ENCODE measurements around the gene ADAM33.

Gene ADAM33

DNA sequence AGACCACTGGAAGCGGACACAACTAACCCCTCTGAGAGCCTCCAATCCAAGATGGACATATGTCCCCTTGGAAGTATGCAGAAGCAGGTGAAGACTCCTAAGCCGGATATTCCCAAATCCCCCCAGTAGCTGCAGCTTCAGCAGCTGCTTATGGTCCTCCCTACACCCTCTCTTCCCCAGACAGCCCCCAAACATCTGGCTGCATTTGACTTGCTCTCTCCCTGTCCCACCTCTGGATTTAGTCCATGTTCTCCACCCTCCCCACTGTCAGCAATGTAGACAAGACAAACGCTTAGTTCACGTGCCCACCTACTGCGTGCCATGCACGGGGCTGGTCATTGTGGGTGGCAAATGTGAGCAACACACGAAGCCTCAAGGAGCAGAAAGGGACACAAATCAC is 4.6 kb upstream of the ADAM33 start:
- DNase-seq, result no peak

DNA sequence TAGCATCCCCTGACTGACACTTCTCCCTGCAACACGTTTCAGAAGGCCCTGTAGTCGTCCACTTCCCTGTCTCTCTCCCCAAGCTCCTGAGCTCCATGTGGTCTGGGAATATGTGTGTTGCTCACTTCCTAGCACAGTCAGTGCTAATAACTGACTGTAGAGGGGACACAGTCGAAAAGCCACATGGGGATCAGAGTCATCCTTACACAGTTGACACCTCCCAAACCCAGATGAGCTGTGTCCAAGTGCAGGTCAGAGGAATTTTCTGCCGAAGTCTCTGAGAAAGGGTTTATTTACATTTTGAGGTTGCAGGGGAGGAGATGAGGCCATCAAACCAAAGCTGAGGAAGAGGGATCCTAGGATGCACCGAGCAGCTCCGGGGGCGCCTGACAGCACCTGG is 3.5 kb upstream of the ADAM33 start:
- no peak for DNase-seq

DNA sequence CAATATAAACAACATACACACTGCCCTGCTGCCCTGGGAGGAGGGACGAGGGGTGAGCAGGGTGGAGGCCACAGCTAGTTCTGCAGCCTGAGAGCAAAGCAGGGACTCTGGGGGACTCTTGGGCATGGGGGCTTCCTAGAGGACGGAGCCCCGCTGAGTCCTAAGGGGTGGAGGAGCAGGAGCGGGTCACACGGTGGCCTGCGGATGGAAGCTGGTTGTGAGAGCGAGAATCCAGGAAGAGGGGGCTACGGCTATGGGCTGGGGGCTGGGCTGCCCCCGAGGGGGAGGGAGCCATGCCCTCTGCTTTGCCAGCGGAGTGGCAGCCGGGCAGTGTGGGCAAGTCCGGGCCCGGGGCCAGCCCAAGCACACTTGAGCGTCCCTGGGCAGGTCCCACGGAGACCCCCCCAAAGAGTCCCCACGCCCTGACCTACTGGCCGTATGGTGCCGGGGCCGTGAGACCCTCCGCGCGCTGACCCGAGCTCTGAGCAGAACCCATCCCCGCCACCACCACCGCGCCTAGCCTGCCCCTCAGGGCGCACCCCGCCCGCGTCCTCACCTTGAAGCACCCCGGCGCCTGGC is 369 bp downstream of the ADAM33 start:
- no peak for DNase-seq

DNA sequence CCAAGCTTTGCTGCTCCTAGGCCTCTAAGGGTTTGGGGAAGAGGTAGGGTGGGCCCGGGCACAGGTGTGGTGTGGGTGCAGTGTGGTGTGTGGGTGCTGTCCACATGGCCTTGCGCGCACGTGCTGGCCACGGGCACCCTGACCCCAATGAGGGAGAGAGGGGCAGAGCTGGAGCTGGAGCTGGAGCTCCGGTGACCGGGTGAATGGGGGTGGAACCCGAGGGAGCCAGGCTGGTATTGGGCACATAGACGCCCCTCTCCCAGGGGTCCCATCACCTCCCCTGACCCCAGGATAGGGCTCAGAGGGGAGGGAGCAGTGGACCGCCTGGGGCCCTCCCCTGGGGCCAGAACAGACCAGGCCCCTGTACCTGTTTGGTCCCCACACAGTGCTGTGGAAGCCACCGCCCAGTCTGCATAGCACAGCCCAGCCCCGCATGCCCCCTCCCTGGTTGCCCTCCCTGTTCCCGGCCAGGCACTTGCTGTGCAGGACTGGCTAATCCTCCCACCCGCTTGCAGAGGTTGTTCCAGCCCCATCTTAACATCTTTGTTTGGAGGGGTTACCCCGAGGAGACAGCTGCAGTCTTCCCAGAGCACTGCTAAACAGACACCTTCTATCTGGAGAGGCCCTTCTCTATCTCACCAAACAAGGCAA is 984 bp downstream of the ADAM33 start:
- no peak for DNase-seq

DNA sequence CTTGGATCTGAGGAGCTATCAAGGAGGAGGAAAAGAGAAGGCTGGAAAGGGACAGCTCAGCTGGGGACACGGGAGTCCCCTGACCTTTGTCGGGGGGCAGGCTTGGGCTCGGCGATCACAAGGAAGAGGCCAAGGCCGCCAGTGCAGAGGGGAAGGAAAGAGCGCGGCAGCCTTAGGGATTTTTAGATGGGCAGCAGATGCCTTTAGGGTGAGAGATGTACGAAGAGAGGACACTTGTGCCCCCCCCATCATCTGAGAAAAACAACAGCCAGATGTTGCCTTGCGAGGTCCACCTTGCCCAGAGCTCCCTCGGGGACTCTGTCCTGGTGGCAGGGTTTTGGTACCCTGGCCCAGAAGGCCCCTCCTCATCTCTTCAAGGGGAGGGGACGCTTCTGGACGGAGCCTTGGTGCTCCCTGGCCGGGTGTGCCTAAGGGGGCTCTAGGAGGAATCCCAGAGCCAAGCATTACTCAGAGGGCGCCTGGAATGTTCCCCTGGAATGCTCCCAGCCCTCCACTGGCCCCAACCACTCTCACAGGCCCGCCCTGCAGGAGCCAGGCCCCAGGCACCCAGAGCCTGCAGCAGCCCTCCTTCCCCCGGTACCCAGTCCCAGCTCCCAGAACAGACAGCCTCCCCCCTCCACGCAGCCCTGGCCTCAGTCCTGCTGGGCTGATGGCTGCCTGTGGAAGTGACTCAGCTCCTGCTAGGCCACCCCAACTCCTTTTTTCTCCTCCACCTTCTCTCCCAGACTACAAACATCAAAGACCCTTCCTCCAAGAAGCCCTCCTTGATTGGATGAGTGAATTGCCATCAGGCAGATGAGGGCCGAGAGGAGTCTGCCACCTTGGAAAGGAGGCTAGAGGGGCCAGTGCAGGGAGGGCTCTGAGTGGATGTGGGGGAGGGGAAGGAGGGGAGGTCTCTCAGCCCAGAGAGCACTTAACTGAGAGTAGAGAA is 1.8 kb downstream of the ADAM33 start:
- no peak for DNase-seq

DNA sequence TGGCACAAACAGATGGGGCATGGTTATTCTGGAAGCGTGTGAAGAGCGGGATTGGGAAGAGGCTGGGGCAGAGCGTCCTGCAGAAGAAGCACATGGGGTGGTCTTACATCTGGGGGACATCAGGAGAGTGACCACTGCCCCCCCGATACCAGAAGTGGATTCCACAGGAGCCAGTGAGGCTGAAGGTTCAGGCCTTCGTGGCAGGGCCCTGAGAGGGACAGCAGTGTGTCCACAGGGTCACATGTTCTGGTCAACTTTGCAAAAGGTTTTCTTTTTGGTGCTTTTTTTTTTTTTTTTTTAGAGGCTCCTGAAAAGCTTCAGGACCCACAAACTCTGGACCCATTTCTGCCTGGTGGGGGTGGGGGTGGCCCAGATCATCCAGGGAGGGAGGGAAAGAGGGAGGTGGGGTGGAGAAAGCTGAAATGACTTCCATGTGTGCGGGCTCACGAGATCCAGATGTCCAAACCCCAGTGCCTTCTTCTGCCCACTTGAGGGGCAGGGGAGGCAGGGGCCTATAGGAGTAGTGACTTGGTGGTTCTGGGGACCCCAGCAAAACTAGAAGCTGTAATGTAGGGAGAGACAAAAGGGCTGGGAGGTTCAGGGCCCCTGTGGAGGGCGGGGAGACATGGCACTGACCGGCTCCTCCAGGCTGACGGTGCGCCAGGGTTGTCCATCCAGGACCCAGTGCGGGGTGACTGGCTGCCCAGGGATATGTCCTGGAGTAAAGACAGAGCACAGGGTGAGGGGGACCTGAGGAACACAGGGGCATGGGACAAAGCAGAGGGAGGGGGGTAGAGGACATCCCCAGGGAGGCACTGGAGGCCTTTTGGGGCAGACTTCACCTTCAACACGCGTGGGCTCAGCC is 2.7 kb downstream of the ADAM33 start:
- no peak for DNase-seq

DNA sequence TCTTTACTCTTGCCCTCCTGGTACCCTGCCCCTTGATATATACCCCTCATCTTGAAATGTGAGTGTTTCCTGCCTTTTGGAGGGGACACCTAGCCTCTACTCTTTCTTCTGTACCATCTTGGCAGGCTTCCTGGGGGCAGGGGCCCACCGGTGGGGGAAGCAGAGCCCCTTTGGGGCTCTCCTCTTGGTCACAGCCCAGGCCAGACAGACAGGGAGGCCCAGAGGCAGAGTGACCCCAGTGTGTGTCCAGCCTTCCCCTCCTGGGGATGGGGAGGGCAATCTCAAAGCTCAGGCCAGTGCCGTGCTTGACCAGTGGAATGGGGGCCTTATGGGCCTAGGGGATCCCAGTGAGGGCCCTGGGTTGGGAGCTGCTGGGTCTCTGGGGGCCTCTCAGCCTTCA is 3.6 kb downstream of the ADAM33 start:
- no peak for DNase-seq

DNA sequence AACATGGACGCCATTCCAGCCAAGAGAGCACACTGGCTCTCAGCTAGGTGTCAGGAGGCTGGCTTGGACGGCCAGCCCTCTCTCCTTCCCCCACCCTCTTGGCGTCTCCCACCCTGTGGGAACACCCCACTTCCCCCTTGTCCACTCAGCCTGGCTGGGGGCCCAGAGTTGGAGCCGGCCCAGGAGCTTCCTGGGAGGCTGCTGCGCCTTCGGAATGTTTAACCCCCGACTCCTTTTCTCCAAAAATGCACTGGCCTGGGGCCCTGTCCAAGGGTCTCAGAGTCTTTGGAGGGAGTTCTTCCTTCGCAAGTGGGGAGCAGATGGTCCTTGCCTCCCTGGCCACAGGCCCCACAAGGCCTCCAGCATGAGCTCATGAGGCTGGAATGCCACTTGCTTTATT is 4.1 kb downstream of the ADAM33 start:
- no peak for DNase-seq

DNA sequence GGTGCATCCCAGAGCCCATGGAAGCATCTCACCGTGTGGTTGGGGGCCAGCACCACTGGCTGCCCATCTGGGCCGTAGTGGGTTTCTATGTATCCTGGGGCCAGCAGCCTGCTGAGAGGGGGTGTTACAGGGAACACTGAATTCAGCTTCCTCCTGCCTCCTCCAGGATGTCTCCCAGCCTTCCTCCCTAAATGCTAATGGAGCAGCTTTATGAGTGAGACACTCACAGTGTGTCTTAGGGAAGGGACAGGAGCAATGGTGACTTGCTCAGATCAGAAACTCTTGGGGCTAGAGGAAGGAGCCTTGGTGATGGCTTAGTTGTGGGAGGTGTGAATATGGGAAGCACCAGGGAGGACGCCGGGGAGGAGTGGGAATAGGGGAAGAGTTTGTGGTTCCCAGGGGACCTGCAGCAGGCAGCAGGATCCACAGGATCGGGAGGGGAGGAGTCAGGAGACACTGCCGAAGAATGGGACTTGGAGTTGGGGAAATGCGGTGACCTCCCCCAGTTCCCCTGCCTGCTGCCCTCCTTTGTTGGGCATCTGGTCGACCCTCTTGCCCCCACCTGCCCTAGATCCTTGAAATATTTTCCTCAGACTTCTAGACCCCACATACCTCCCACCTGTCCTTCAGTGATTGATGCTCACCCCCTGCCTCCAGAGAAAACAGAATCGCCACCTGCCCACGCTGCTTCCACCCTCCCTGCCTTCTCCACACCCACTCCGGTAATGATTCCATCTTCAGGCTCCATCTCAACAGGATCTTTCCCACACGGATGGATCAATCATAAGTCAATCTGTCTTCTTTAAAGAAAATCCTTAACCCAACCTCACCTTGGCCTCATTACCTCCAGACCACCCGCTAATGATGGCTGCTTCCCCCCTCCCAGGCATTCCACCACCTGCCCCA is 6.6 kb downstream of the ADAM33 start:
- no peak for DNase-seq

DNA sequence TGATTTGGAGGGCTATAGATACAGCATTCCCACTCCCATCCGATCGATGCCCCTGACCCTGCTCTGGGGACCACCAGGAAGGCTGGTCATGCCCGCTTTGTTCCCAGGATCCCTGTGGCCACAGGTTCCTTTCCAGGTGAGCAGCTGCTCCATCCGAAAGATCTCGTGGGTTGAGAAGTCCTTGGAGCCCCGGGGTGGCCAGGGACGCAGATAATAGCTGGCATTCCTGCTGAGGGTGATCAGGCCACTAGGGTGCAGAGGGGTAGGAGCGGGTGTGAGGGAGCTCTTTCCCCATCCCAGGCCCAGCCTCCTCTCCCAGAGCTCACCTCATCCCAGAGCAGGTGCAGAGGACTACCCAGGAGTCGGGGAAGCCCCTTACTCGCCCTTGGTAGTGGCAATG is 7.4 kb downstream of the ADAM33 start:
- no peak for DNase-seq

DNA sequence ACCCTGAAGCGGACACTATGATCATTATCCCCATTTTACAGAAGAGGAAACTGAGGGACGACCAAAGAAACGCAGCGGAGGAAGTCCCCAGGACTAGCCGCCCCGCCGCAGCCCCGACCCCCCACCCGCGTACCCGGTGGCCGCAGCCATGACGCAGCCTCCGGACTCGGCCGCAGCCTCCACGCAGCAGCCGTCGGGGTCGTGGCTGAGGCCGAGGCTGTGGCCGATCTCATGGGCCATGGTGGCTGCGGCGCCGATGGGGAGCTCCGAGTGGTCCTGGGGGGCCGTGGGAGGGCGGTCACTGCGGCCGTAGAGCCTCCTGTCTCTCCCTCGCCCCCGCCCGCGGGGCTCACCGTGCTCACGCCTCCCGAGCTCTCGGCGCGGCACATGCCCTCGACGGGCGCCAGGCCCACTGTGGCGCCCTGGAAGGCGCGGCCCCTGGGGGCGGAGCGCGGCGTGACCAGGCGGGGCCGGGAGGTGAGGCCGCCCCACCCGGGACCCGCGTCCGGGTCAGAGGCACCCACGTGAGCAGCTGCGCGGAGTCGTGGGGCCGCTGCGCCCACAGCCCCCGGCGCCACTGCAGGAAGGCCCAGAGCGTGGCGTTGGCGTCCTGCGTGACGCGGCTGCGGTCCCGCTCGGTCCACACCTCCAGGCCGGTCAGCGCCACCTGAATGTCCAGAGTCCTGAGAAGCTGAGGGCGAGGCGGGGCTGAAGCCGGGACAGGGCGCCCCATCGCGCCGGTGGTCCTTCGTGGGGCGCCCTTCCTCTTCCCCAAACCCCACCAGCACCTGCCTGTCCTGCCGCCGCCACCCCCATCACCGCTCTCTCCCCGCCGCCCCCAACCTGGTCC is 8.4 kb downstream of the ADAM33 start:
- no peak for DNase-seq

DNA sequence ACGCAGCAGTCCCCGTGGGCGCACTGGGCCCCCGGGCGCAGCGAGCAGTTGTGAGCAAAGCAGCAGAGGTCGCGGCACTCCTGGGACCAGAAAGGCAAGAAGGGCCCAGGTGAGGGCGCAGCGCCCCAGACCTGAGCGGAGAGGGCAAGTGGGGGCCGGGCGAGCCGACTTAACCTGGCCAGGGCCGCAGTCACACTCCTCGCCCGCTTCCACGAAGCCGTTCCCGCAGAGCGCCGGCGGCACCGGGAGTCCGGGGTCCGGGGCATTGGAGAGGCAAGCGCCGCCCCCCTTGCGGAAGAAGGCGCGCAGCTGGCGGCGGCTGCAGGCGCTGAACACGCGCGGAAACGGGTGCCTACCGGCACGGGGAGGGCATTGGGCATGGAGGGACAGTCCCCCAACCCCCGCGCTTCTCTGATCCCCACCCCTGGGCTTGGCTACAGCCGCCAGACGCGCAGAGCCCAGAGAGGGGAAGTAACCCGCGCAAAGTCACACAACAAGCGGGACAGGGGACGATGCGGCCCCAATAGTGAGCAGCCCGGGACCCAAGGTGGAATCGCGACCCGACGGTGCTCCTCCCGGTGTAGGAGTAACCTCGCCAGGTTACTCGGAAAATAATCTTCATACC is 9.2 kb downstream of the ADAM33 start:
- no peak for DNase-seq

DNA sequence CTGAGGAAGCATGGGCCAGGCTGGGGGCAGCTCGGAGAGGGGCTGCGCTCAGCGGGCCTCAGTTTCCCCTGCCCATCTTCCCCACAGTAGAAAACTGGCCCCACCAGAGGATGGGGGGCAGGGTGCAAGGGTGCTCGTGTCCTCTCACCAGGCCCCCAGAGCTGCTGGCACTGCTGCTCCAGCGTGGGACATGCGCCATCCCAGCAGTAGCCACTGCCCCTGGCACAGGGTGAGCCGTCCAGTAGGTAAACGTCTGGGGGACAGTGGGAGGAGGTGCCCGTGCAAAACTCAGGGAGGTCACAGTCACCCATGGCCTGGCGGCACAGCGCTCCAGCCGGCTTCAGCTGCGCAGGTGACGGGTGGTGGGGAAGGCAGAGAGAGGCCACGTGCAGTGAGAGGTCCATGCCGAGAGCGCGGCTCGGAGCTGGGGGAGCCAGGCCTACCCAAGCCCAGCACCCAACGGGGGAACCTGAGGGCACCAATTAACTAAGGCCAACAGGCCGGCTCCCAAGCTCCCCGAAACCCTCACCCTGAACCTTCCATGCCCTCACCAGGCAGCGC is 9.7 kb downstream of the ADAM33 start:
- no peak for DNase-seq

DNA sequence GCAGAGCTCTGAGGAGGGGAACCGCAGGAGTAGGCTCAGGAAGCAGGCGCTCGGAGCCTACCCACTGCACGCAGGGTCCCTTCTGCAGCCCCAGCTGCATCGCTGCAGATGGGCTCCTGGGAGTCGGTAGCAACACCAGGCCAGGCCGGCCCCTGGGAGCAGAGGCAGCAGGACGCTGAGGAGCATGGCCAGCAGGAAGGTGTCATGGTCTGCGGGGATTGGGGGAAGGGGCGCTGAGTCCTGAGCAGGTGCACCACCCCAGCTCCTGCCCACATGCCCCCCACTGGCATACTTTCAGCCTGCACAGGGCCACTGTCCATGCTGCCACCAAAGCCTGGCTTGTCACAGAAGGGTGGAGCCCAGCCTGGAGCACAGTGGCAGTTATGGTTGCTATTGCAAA is 10.9 kb downstream of the ADAM33 start:
- DNase-seq, result no peak

DNA sequence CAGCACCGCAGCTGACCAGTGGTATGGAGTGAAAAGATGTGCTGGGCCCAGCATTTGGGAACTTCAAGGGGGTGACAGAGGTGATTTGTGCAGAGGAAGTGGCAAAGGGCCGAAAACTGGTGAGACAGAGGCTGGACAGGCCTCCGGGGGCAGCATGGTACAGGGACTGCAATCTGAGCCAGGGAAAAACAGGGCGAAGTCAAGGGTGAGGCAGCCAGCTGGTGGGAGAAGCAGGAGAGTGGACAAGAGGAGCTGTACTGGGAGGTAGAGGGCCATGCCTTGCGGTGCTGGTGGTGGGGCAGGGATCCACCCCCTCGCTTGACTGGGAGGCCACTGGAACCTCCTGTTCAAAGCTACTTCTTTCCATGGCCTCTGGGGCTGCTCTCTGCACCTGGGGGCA is 11.3 kb downstream of the ADAM33 start:
- no peak for DNase-seq

DNA sequence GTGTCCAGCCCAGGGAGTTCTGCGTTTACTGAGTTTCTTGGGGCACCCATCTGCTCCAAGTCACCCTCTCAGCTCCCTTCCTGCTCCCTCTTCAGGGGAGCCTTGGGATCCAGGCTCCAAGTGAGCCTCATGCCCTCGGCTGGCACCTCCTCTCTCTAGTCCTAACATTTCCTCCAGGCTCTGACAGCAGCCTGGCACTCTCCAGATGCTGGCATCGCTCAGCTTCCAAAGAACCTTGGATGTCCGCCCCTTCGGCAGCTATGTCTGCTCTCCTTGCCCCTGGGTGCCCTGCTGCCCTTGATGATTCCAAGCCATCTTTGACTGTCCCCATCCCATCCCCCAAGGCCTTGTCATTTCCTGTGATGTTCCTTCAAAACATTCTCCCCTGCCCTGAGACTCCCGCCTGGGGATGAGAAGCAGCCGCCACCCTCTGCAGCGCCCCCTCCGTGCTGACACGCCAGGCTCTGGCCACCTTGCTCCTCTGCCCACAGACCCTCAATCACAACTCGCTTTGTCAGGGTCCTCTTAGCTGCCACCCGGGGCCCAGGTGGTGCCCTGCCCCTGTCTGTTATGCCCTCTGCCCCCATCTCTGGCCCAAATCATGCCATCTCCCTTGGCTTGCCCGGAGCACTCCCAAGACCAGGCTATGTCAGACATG is 12.0 kb downstream of the ADAM33 start:
- DNase-seq, result no peak

DNA sequence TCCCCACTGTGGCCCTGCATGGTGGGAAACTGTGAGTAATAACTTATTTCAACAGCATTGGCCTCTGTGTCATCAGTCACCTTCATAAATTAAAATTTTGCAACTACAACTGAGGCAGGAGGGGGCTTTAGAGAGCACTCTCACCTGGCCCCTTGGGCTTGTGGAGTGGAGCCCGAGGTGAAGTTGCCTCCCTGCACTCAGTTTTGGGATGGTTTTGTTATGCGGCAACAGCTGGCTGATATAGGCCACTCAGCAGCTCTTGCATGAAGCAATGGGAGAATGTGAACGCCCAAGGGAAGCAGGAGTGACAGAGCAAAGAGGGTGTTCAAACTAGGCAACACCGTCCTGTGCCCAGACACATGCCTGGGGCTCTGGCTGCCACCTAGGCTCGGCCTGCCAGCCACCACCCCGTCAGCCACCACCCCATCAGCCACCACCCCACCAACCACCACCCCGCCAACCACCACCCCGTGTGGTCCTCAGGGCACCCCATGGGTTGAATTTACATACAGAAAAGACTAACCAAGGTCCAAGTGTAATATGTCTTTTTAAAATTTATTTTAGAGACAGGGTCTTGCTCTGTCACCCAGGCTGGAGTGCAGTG is 14.3 kb downstream of the ADAM33 start:
- no peak for DNase-seq

DNA sequence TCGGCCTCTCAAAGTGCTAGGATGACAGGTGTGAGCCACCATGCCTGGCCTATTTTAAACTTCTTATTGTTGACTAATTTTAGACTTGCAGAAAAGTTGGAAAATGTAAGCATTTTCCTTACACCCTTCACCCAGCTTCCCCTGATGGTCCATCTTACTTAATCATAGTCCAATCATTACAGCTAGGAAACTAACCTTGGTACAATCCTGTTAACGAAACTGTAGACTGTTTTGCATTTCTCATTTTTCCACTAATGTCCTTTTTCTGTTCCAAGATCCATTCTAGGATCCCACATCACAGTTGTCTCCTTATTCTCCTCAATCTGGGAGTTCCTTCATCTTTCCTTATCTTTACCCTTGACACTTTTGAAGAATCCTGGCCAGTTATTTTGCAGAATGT is 18.0 kb downstream of the ADAM33 start:
- no peak for DNase-seq
